Activated B cell treated with CpG ODN at 0.5 μM for 24 hours (primary cell): ENCODE measurements around the gene SNCG. TPM values are rescaled to one million over a fixed set of nuclear protein-coding genes. Genes with fewer than 3 reads are reported as not detected.

Experiments used
- ATAC-seq: fragments of 200-7000 bp; cut with Tn5 transposase; one replicate; pipeline ENCODE4 v1.10.0; 2021; ENCODE audit warnings: low read depth, mild to moderate bottlenecking, moderate library complexity
- CTCF ChIA-PET: fragments of 350-600 bp; sonication (Branson Sonifier 250); formaldehyde crosslinking; loops from one replicate; lab custom pipeline; 2021; ENCODE audit warnings: antibody characterized with exemption; lab: Charles Lee
- POLR2A ChIA-PET: fragments of 350-600 bp; sonication (Branson Sonifier 250); formaldehyde crosslinking; loops from one replicate; lab custom pipeline; 2021; ENCODE audit warnings: antibody characterized with exemption; lab: Charles Lee
- DNase-seq: peaks from one replicate; pipeline ENCODE4 v3.0.0; 2022
- H3K27ac Mint-ChIP-seq: one replicate; pipeline ENCODE4 v1.8.0; 2020; ENCODE audit warnings: mixed read lengths
- H3K27me3 Mint-ChIP-seq: one replicate; pipeline ENCODE4 v1.8.0; 2021; ENCODE audit warnings: mixed read lengths
- H3K36me3 Mint-ChIP-seq: one replicate; pipeline ENCODE4 v1.8.0; 2021; ENCODE audit warnings: low read depth, mixed read lengths
- H3K4me1 Mint-ChIP-seq: one replicate; pipeline ENCODE4 v1.8.0; 2021; ENCODE audit warnings: mixed read lengths
- H3K4me3 Mint-ChIP-seq: one replicate; pipeline ENCODE4 v1.8.0; 2020; ENCODE audit warnings: mild to moderate bottlenecking, mixed read lengths
- H3K9me3 Mint-ChIP-seq: one replicate; pipeline ENCODE4 v1.8.0; 2020; ENCODE audit warnings: mixed read lengths
- CTCF ChIP-seq: fragments of 200-600 bp; IDR thresholded peaks from one replicate; pipeline ENCODE4 v1.8.0; 2022; ENCODE audit warnings: antibody characterized with exemption, mild to moderate bottlenecking
- intact Hi-C: fragments of 100-400 bp; cut with micrococcal nuclease; formaldehyde crosslinking; loops from one replicate; pipeline ENCODE4 v1.15.1; 2024
- total RNA-seq: library from RNA; stranded (reverse); gene quantifications from 2 replicates; pipeline ENCODE4 v1.2.3, GENCODE V29; 2022

SNCG gene
- total RNA-seq, 1 donor from 2014 or later, result not detected

DNA sequence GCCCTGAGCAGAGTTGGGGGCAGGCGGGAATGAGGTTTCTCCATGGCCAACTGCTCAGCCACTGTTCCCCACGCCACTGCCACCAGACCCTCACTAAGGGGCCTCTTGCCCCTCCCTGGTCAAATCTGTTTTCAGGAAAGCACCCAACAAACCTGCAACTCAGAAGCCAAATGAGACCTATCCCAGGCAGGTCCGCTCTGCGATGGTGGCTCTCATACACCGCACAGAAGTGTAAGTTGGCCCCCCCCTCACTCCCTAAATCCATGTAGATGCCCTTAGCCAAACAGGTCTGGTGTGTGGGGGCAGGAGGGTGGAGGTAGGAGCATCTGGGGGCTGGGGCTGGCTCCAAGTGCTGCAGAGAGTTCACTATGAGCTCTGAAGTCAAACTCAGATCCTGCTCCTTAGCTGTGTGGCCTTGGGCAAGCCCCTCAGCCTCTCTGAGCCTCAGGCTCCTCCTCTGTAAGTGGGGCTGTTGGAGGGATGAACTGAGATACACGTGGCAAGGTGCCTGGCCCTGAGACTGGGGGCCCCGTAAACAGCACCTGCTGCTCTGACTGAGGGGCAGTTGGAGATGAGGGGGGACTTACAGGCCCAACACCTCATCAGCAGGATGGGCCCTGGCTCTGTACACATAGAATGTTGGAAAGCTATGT, 2.1 kb upstream of the SNCG start:
- TF ChIP-seq CTCF, result no peak
- no peak overlapping the region for H3K4me3 Mint-ChIP-seq
- peaks cover 10% of the 10 kb centered on the region for H3K9me3 Mint-ChIP-seq
- H3K36me3 Mint-ChIP-seq, result no peaks in the 10 kb centered on the region
- POLR2A ChIA-PET, result no interaction called here
- no peak for ATAC-seq
- H3K4me1 Mint-ChIP-seq, result peaks cover 2% of the 10 kb centered on the region
- DNase-seq, result no peak
- H3K27me3 Mint-ChIP-seq, result peaks cover 3% of the 10 kb centered on the region
- CTCF ChIA-PET, result no interaction called here
- intact Hi-C loops, result no loop called here
- H3K27ac Mint-ChIP-seq, result no peak overlapping the region

DNA sequence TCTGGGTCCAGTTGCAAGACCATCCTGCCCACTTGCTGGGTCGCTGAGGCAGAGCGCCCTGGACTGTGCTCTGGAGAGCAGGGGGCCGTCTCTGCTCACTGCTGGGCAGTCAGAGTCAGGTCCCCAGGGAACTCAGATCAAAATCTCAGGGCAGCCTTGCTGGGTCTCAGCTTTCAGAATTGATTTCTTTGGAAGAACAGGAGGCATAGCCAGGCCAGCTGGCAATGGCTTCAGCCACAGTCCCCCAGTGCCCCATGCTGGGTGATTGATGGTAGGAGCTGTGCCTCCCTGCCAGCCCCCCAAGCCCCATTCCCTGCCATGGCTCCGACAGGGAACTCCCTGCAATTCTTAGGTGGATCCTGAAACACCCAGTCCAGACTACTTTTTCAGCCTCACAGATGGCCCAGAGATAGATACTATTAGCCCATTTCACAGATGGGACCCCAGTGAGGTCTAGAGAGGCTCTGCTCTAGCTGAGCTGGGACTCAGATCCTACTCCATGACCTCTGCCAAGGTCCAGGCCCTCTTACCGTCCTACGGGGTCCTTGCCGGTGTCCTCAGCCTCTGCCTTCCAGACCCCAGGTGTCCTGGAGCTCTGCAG, 1.5 kb upstream of the SNCG start:
- H3K27ac Mint-ChIP-seq, result no peak overlapping the region
- TF ChIP-seq CTCF, result no peak
- peaks cover 2% of the 10 kb centered on the region for H3K4me1 Mint-ChIP-seq
- no peak for ATAC-seq
- peaks cover 8% of the 10 kb centered on the region for H3K9me3 Mint-ChIP-seq
- CTCF ChIA-PET, result no interaction called here
- no peak for DNase-seq
- intact Hi-C loops, result no loop called here
- H3K27me3 Mint-ChIP-seq, result peaks cover 3% of the 10 kb centered on the region
- POLR2A ChIA-PET, result no interaction called here
- H3K4me3 Mint-ChIP-seq, result no peak overlapping the region
- H3K36me3 Mint-ChIP-seq, result no peaks in the 10 kb centered on the region

GRCh38 chr10:86957471-86958115, 806 bp upstream of the SNCG start, which contains the start of gene MMRN2:
TSS of gene MMRN2 (minus strand) at chr10:86957615. CDS start at chr10:86957541, 74 bp downstream.
- DNase-seq (no peak), ATAC-seq (no peak)
- ChIA-PET POLR2A (no interaction called here), CTCF (no interaction called here)
- H3K27me3 Mint-ChIP-seq, result peaks cover 3% of the 10 kb centered on the region
- H3K4me1 Mint-ChIP-seq, result peaks cover 2% of the 10 kb centered on the region
- H3K27ac Mint-ChIP-seq, result no peak within 1 kb of the TSS
- H3K36me3 Mint-ChIP-seq, result no peaks in the 10 kb centered on the region
- peaks cover 3% of the 10 kb centered on the region for H3K9me3 Mint-ChIP-seq
- no peak within 1 kb of the TSS for H3K4me3 Mint-ChIP-seq
- intact Hi-C loops, result no loop called here
- TF ChIP-seq CTCF, result no peak

DNA sequence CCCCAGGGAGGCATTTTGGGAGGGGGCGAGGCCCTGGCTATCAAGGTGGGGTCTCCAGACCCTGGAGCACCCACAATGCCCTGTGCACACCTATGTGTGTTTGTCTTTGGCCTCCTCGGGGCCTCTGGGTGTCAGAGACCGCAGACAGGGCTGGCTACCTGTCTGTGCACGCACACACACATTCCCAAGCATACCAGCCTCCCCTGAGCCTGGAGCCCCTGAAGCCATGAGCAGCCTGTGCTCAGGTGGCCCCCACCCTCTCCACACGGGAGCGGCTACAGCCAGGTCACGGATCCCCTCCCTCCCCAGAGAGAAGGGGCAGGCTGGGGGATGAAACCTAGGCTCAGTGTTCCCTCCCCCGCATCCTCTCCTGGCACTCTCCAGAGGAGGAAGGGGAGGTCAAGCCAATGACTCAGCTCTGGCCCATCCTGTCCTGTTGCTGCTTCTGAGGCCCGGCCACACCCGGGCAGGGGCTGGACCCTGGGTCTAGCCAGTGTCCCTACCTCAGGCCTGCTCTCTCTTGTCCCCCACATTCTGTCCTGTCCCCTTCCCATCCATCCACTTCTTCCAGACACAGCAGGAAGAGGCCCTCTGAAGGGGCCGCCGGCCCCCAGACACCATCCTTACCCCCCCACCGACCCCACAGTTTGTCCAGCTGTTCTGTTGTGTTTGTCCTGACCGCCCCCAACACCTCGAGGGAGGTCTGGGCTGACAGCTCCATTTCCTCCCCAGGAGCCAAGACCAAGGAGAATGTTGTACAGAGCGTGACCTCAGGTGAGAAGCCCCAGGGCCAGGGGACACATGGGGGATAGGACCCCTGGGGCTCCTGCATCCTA, 720 bp downstream of the SNCG start:
- ATAC-seq (no peak), DNase-seq (no peak)
- no peak for TF ChIP-seq CTCF
- no peak overlapping the region for H3K4me3 Mint-ChIP-seq
- POLR2A ChIA-PET, result no interaction called here
- H3K4me1 Mint-ChIP-seq, result peaks cover 2% of the 10 kb centered on the region
- CTCF ChIA-PET, result no interaction called here
- H3K36me3 Mint-ChIP-seq, result no peaks in the 10 kb centered on the region
- H3K9me3 Mint-ChIP-seq, result no peaks in the 10 kb centered on the region
- H3K27ac Mint-ChIP-seq, result no peak overlapping the region
- H3K27me3 Mint-ChIP-seq, result peaks cover 3% of the 10 kb centered on the region
- intact Hi-C loops, result no loop called here

GRCh38 chr10:86959737-86960002, 1.3 kb downstream of the SNCG start:
- Mint-ChIP-seq H3K27me3 (peaks cover 3% of the 10 kb centered on the region), H3K27ac (no peak overlapping the region), H3K4me1 (peaks cover 5% of the 10 kb centered on the region), H3K4me3 (no peak overlapping the region), H3K36me3 (no peaks in the 10 kb centered on the region), H3K9me3 (no peaks in the 10 kb centered on the region)
- no peak for TF ChIP-seq CTCF
- POLR2A ChIA-PET, result no interaction called here
- no peak for DNase-seq
- intact Hi-C loops, result no loop called here
- no peak for ATAC-seq
- CTCF ChIA-PET, result no interaction called here
